Colon (tissue), 2 donors: Measurements from ENCODE around the gene ASPHD1.
"Not testable (repeated sequence)": the region's sequence is repeated elsewhere in the genome, so short reads cannot be mapped to it uniquely, and the experiment has no call there.

Experiments used
- FAIRE-seq: peaks from 2 replicates; lab custom pipeline; 2012; peaks lifted over from hg19 to GRCh38; lab: Jason Lieb, UNC
- donor health status: control.
- donor health status: control.

ASPHD1 gene

GRCh38 chr16:29909391-29909790 is 9.1 kb downstream of the ASPHD1 start:
- FAIRE-seq = no peak

- FAIRE-seq = not testable (repeated sequence)
These were observed 9.6 kb downstream of the ASPHD1 start for GRCh38 chr16:29909851-29910250.

GRCh38 chr16:29910819-29911675 is 10.8 kb downstream of the ASPHD1 start:
- FAIRE-seq = no peak

- no peak for FAIRE-seq
These were observed 11.4 kb downstream of the ASPHD1 start for GRCh38 chr16:29911676-29912010.

- no peak for FAIRE-seq
These were observed 11.8 kb downstream of the ASPHD1 start for GRCh38 chr16:29912087-29912486.

GRCh38 chr16:29913514-29913913 is 13.2 kb downstream of the ASPHD1 start:
- FAIRE-seq = no peak

GRCh38 chr16:29915590-29916247 is 15.4 kb downstream of the ASPHD1 start:
- FAIRE-seq = no peak

GRCh38 chr16:29916979-29917378 is 16.7 kb downstream of the ASPHD1 start:
- no peak for FAIRE-seq

- no peak for FAIRE-seq
These were observed 20.2 kb downstream of the ASPHD1 start for GRCh38 chr16:29920288-29921033.

- FAIRE-seq = no peak
These were observed 20.7 kb downstream of the ASPHD1 start for GRCh38 chr16:29921034-29921385.

GRCh38 chr16:29922326-29922725 is 22.0 kb downstream of the ASPHD1 start:
- no peak for FAIRE-seq

GRCh38 chr16:29922986-29923501 is 22.8 kb downstream of the ASPHD1 start:
- FAIRE-seq = no peak

- FAIRE-seq = no peak
These were observed 24.9 kb downstream of the ASPHD1 start for GRCh38 chr16:29925105-29925756.

GRCh38 chr16:29925781-29926710 is 25.8 kb downstream of the ASPHD1 start, which contains the start of gene KCTD13:
Gene KCTD13 (minus strand): TSS chr16:29926226. CDS start chr16:29926033, 193 bp downstream.
- FAIRE-seq = no peak

GRCh38 chr16:29926711-29927052 is 26.4 kb downstream of the ASPHD1 start:
- FAIRE-seq = no peak

GRCh38 chr16:29927070-29927905 is 27.0 kb downstream of the ASPHD1 start:
- no peak for FAIRE-seq

- FAIRE-seq = not testable (repeated sequence)
These were observed 31.5 kb downstream of the ASPHD1 start for GRCh38 chr16:29931750-29932149.

- FAIRE-seq = no peak
These were observed 40.4 kb downstream of the ASPHD1 start for GRCh38 chr16:29940656-29941055.

- no peak for FAIRE-seq
These were observed 43.8 kb downstream of the ASPHD1 start for GRCh38 chr16:29943846-29944799.
